NCI-H748 (cell line): ENCODE measurements around the gene EXD3.
"Not testable (repeated sequence)": the region's sequence is repeated elsewhere in the genome, so short reads cannot be mapped to it uniquely, and the experiment has no call there.

Experiments used
- DNase-seq: peaks from one replicate; lab custom pipeline; 2025; ENCODE audit not compliant: unreplicated experiment; lab: John Stamatoyannopoulos, UW

Gene EXD3

GRCh38 chr9:137411645-137412380 lies 11.1 kb downstream of the EXD3 start:
- DNase-seq: no peak

GRCh38 chr9:137411260-137411644 lies 11.7 kb downstream of the EXD3 start:
- no peak for DNase-seq

- no peak for DNase-seq
These were observed 12.1 kb downstream of the EXD3 start for GRCh38 chr9:137410891-137411249.

- not testable (repeated sequence) for DNase-seq
These were observed 12.6 kb downstream of the EXD3 start for GRCh38 chr9:137410236-137410890.

- DNase-seq: no peak
These were observed 13.4 kb downstream of the EXD3 start for GRCh38 chr9:137409515-137409914.

GRCh38 chr9:137408651-137409405 lies 14.1 kb downstream of the EXD3 start:
- DNase-seq: no peak

GRCh38 chr9:137407590-137408300 lies 15.2 kb downstream of the EXD3 start:
- no peak for DNase-seq

GRCh38 chr9:137406876-137407589 lies 15.9 kb downstream of the EXD3 start:
- peak; percentile 71 for DNase-seq

- no peak for DNase-seq
These were observed 16.7 kb downstream of the EXD3 start for GRCh38 chr9:137406085-137406760.

- no peak for DNase-seq
These were observed 17.3 kb downstream of the EXD3 start for GRCh38 chr9:137405677-137406081.

- DNase-seq: no peak
These were observed 17.9 kb downstream of the EXD3 start for GRCh38 chr9:137404961-137405567.

- no peak for DNase-seq
These were observed 19.7 kb downstream of the EXD3 start for GRCh38 chr9:137403269-137403668.

GRCh38 chr9:137402746-137403145 lies 20.2 kb downstream of the EXD3 start:
- no peak for DNase-seq

GRCh38 chr9:137398561-137399468 lies 24.1 kb downstream of the EXD3 start:
- DNase-seq: no peak

- no peak for DNase-seq
These were observed 25.1 kb downstream of the EXD3 start for GRCh38 chr9:137397675-137398423.

GRCh38 chr9:137396634-137397367 lies 26.2 kb downstream of the EXD3 start:
- DNase-seq: no peak

- no peak for DNase-seq
These were observed 26.7 kb downstream of the EXD3 start for GRCh38 chr9:137396227-137396626.
